Left lung (tissue), 10 donors: ENCODE data around the gene TNFRSF12A. TPM values are rescaled to one million over a fixed set of nuclear protein-coding genes. Genes with fewer than 3 reads are reported as not detected.
A peak's percentile ranks its signal among the peaks of the same experiment; 100 is the strongest.

ENCODE experiments used
- ATAC-seq: fragments of 200-7000 bp; cut with Tn5 transposase; one replicate; pipeline ENCODE4 v1.9.1; 2020; ENCODE audit warnings: moderate library complexity
- DNase-seq, 4 donors: peaks; one replicate each; pipeline ENCODE4 v3.0.0-alpha.2; 2013 to 2020
- H3K27ac ChIP-seq, 2 donors: fragments of 200-600 bp; sonication (generic) in 1 of 2; one replicate each; pipeline versions ENCODE4 v1.5.0 to v1.8.0; 2020 to 2021
- H3K27me3 ChIP-seq, 2 donors: fragments of 200-600 bp; sonication (generic) in 1 of 2; one replicate each; pipeline versions ENCODE4 v1.5.0 to v1.8.0; 2020 to 2021
- H3K36me3 ChIP-seq, 2 donors: fragments of 200-600 bp; sonication (generic) in 1 of 2; one replicate each; pipeline versions ENCODE4 v1.5.0 to v1.8.0; 2020 to 2021
- H3K4me1 ChIP-seq, 2 donors: fragments of 200-600 bp; one replicate each; pipeline ENCODE4 v1.8.0; 2021
- H3K4me3 ChIP-seq, 2 donors: fragments of 200-600 bp; sonication (generic) in 1 of 2; one replicate each; pipeline versions ENCODE4 v1.5.0 to v1.8.0; 2020 to 2021; ENCODE audit warnings: mild to moderate bottlenecking in 1 of 2
- H3K9me3 ChIP-seq, 2 donors: fragments of 200-600 bp; sonication (generic) in 1 of 2; one replicate each; pipeline versions ENCODE4 v1.5.0 to v1.8.0; 2020 to 2021
- CTCF ChIP-seq, 2 donors: fragments of 200-600 bp; sonication (generic) in 1 of 2; IDR thresholded peaks; one replicate each; pipeline versions ENCODE4 v1.5.0 to v1.8.0; 2021; ENCODE audit warnings: antibody characterized with exemption in 2 of 2
- intact Hi-C, 2 donors: fragments of 100-400 bp; cut with DNase I; formaldehyde crosslinking; loops; one replicate each; pipeline versions ENCODE4 v1.11.2 to v1.14.2; 2022
- polyA plus RNA-seq, 6 donors: library from polyadenylated mRNA; unstranded; fragments of 120-200 nt; gene quantifications; one replicate each; pipeline ENCODE4 v1.2.1, GENCODE V29; 2013; ENCODE audit not compliant: insufficient read length in 6 of 6
- total RNA-seq, 2 donors: library from RNA; stranded (reverse); fragmentation: NEBNext Ultra II Directional; extraction: Animal tissue kit (Norgen Biotek cat#: 25700); gene quantifications; one replicate each; pipeline ENCODE4 v1.2.1, GENCODE V29; 2021
- donor health status: DM: no; HTN: yes; CAD: no.
- donor health status: DM: no; HTN: no; CAD: no.

TNFRSF12A gene
- total and polyA plus RNA-seq, 8 donors, result 2.6 to 126 (median 4.8) TPM

DNA sequence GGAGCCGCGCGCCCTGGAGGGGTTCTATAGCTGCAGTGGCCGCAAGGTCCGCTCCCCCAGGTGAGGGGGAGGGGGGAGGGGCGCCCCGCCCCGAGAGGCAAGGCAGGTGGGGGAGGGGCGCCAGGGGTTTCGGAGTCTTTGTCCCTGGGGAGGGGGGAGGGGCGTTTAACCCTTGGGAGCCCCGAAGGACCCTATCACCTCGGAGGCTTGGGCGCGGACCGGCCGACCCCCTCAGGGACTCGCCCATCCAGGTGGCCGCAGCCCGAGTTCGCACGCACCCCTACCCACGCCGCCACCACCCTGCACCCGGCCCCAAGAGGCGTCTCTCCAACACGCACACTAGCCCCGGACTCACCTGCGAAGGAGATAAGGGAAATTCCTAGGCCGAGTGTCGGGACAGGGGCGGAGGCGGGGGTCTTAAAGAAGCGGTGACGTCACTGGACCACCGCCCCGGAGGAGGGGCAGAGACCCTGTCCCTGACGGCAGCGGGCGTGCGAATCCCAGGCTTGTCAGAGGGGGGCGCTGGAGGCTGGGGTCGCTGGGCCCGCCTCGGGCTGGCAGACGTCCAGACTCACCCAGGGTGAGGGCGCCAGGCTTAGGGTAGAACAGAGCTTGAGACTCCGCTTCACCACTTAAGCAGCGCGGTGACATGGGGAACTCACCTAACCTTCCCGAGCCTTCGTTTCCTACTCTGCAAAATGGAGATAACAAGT lies 2.2 kb upstream of the TNFRSF12A start, which contains the start of gene CLDN6:
TSS of gene CLDN6 (minus strand) at position 390 of the 713 bp plus-strand sequence. CDS start 2,162 bp downstream, outside the sequence.
- Histone ChIP-seq H3K4me3 (no peak within 1 kb of the TSS), H3K36me3 (peaks cover 0 to 5% of the 10 kb centered on the region in 2 donors), H3K9me3 (no peaks in the 10 kb centered on the region), H3K27me3 (peaks cover 9 to 50% of the 10 kb centered on the region in 2 donors), H3K27ac (no peak within 1 kb of the TSS), H3K4me1 (peaks cover 23 to 38% of the 10 kb centered on the region in 2 donors)
- TF ChIP-seq CTCF (IDR thresholded peaks at IDR 0.05), result no peak
- peak in 1 of 4 donors; percentile 85 for DNase-seq
- intact Hi-C loops, result no loop called here
- ATAC-seq, result no peak

- TF ChIP-seq CTCF (IDR thresholded peaks at IDR 0.05), result no peak
- no peak for DNase-seq
- Histone ChIP-seq H3K27ac (peak overlapping the region; percentile 94 to 97), H3K9me3 (no peaks in the 10 kb centered on the region), H3K4me3 (peak overlapping the region; percentile 79 to 83), H3K36me3 (peaks cover 0 to 5% of the 10 kb centered on the region in 2 donors), H3K4me1 (peaks cover 32 to 51% of the 10 kb centered on the region in 2 donors), H3K27me3 (peaks cover 9 to 34% of the 10 kb centered on the region in 2 donors)
- intact Hi-C loops, result no loop called here
- ATAC-seq, result no peak
Measured at GRCh38 chr16:3019594-3020246, 448 bp upstream of the TNFRSF12A start.

- H3K9me3 ChIP-seq, result no peaks in the 10 kb centered on the region
- H3K27ac ChIP-seq, result peak overlapping the region; percentile 94 to 97
- intact Hi-C loops, result no loop called here
- DNase-seq (peak in 3 of 4 donors; percentile 75 to 94 (median 84)), ATAC-seq (peak; percentile 57)
- H3K27me3 ChIP-seq, result peaks cover 9 to 27% of the 10 kb centered on the region in 2 donors
- H3K4me3 ChIP-seq, result peak overlapping the region; percentile 79 to 83
- H3K4me1 ChIP-seq, result peaks cover 35 to 61% of the 10 kb centered on the region in 2 donors
- peak in 1 of 2 donors; percentile 5 for TF ChIP-seq CTCF (IDR thresholded peaks at IDR 0.05)
- H3K36me3 ChIP-seq, result peaks cover 0 to 9% of the 10 kb centered on the region in 2 donors
Measured at GRCh38 chr16:3020604-3021448, 658 bp downstream of the TNFRSF12A start.

- ATAC-seq (peak; percentile 64), DNase-seq (peak in 2 of 4 donors; percentile 67 to 91)
- Histone ChIP-seq H3K36me3 (peaks cover 0 to 17% of the 10 kb centered on the region in 2 donors), H3K4me3 (peak overlapping the region; percentile 79 to 83), H3K27me3 (peaks cover 9 to 24% of the 10 kb centered on the region in 2 donors), H3K9me3 (no peaks in the 10 kb centered on the region), H3K27ac (peak overlapping the region; percentile 94 to 97), H3K4me1 (peaks cover 35 to 61% of the 10 kb centered on the region in 2 donors)
- intact Hi-C loops, result no loop called here
- TF ChIP-seq CTCF (IDR thresholded peaks at IDR 0.05), result peak in 1 of 2 donors; percentile 30
Measured at GRCh38 chr16:3021449-3022207, 1.5 kb downstream of the TNFRSF12A start.
